BLaER1 treated with 17β-estradiol and CSF1 and Interleukin-3, amounts not matched to agents 10 nM and 100 nM (cell line): ENCODE data around the gene LILRB3.
"Not testable (repeated sequence)": the region's sequence is repeated elsewhere in the genome, so short reads cannot be mapped to it uniquely, and the experiment has no call there.

Experiments used
- H3K27ac ChIP-seq, 11 experiments: shearing (Covaris generic); formaldehyde crosslinking; 2 replicates each; pipeline ENCODE4 v1.8.1; 2022
- H3K27me3 ChIP-seq, 11 experiments: shearing (Covaris generic); formaldehyde crosslinking; 2 replicates each; pipeline ENCODE4 v1.8.1; 2022
- H3K36me3 ChIP-seq, 11 experiments: shearing (Covaris generic); formaldehyde crosslinking; 2 replicates each; pipeline ENCODE4 v1.8.1; 2022
- H3K4me1 ChIP-seq, 10 experiments: shearing (Covaris generic); formaldehyde crosslinking; 2 replicates each; pipeline ENCODE4 v1.8.1; 2022
- H3K4me2 ChIP-seq, 11 experiments: shearing (Covaris generic); formaldehyde crosslinking; 2 replicates each; pipeline ENCODE4 v1.8.1; 2022
- H3K4me3 ChIP-seq, 10 experiments: shearing (Covaris generic); formaldehyde crosslinking; 2 replicates each; pipeline ENCODE4 v1.8.1; 2022
- H3K9ac ChIP-seq, 11 experiments: shearing (Covaris generic); formaldehyde crosslinking; 2 replicates each; pipeline ENCODE4 v1.8.1; 2022
- H3K9me3 ChIP-seq, 11 experiments: shearing (Covaris generic); formaldehyde crosslinking; replicated peaks in 1 of 11; 2 replicates each; pipeline ENCODE4 v1.8.1; 2022
- H4K20me1 ChIP-seq, 11 experiments: shearing (Covaris generic); formaldehyde crosslinking; 2 replicates each; pipeline ENCODE4 v1.8.1; 2022
- Cebpa-rat ChIP-seq, 11 experiments: shearing (Covaris generic); IDR thresholded peaks; 2 replicates each; pipeline ENCODE4 v1.8.1; 2022

The LILRB3 gene

DNA sequence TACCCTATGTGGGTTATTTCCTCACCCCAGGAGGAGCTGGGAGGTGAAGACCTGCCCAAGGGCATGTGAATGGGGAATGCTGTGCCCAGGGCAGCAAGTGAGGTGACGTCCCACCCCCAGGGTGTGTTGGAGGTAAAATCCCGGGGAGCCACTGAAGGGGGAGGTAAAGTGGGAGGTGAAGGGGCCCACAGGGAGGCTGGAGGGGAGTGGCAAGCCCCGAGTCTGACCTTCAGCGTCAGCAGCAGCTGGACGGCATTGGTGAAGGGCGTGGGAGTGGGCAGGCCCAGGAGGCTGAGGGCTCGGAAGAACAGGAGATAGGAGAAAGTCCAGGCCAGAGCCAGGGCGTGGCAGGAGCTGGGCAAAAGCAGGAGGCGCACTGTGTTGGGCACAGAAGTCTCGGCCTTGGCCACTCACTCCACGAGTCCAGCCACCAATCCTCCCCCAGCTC is 35.8 kb downstream of the LILRB3 start:
- H3K36me3 ChIP-seq, result peaks cover 38 to 59% (median 53%) of the 10 kb centered on the region in 11 experiments
- H3K4me2 ChIP-seq, result peak overlapping the region; percentile 79 to 99 (median 94); a peak in 21 of 22 replicates
- H4K20me1 ChIP-seq, result peaks cover 4 to 55% (median 8%) of the 10 kb centered on the region in 11 experiments; a peak in 15 of 22 replicates
- peak overlapping the region in 10 of 11 experiments; percentile 45 to 97 (median 91); a peak in 21 of 22 replicates for H3K27ac ChIP-seq
- peak overlapping the region in 6 of 10 experiments; percentile 82 to 96 (median 90); a peak in 9 of 20 replicates for H3K4me3 ChIP-seq
- H3K9me3 ChIP-seq, result peaks cover 0 to 8% (median 0%) of the 10 kb centered on the region in 11 experiments; a peak in 2 of 22 replicates
- H3K9ac ChIP-seq, result peak overlapping the region; percentile 88 to 95 (median 94)
- H3K4me1 ChIP-seq, result peaks cover 19 to 36% (median 26%) of the 10 kb centered on the region in 10 experiments
- H3K27me3 ChIP-seq, result no peaks in the 10 kb centered on the region
- TF ChIP-seq Cebpa-rat (IDR thresholded peaks at IDR 0.05), result no peak

DNA sequence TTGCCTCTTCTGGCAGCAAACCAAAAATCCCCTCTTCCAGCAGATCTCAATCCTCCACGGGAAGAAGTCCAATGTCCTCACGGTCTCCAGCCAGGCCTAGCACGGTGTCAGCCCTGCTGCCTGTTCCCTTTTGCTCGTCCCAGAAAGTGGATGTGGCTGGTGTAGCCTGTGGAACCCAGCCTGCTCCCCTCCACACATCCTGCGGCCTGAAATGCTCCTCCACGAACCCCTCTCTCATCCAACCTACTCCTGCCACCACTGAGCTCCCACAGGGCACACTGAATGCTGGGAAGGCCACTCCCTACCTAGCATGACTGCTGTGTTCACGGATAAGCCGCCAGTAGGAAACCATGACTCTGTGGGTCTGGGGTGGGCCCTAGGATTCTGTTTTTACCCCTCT is 36.5 kb downstream of the LILRB3 start:
- Histone ChIP-seq H3K9ac (peak overlapping the region in 10 of 11 experiments; percentile 88 to 95 (median 94); a peak in 19 of 22 replicates), H3K27ac (peak overlapping the region in 8 of 11 experiments; percentile 90 to 97 (median 93); a peak in 11 of 22 replicates)

DNA sequence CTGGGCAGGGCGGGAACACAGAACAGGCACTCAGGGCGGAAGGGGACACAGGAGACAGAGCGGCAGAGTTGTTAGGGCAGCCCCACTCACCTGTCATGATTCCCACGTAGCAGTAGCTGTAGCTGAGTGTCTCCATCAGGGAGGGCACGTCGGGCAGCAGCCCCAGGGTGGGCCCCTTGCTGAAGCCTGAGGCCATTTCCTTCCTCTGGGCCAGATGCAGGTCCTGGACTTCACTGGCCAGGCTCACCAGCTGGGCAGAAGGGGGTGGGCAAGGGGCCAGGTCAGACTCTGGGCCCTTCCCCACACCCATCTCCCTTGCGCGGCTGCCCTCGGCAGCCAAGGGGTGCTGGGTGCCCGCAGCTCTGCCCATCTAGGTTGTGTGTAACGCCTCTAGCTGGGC is 39.4 kb downstream of the LILRB3 start:
- Histone ChIP-seq H3K4me1 (peaks cover 36 to 60% (median 47%) of the 10 kb centered on the region in 10 experiments), H3K27ac (peak overlapping the region in 4 of 11 experiments; percentile 9 to 25 (median 18); a peak in 4 of 22 replicates), H3K4me3 (no peak overlapping the region), H3K36me3 (peaks cover 42 to 88% (median 76%) of the 10 kb centered on the region in 11 experiments), H3K9me3 (peaks cover 0 to 8% (median 0%) of the 10 kb centered on the region in 11 experiments; a peak in 2 of 22 replicates), H3K9ac (peak overlapping the region in 7 of 11 experiments; percentile 4 to 38 (median 18); a peak in 4 of 22 replicates), H3K27me3 (no peaks in the 10 kb centered on the region), H3K4me2 (no peak overlapping the region), H4K20me1 (peaks cover 6 to 76% (median 25%) of the 10 kb centered on the region in 11 experiments; a peak in 20 of 22 replicates)
- no peak for TF ChIP-seq Cebpa-rat (IDR thresholded peaks at IDR 0.05)

More for the DNA sequence above, 36.5 kb downstream of the LILRB3 start:
- peak overlapping the region in 5 of 11 experiments; percentile 79 to 94 (median 93); a peak in 10 of 22 replicates for H3K4me2 ChIP-seq
- peaks cover 38 to 60% (median 54%) of the 10 kb centered on the region in 11 experiments for H3K36me3 ChIP-seq
- H3K27me3 ChIP-seq, result no peaks in the 10 kb centered on the region
- TF ChIP-seq Cebpa-rat (IDR thresholded peaks at IDR 0.05), result no peak
- peaks cover 0 to 8% (median 0%) of the 10 kb centered on the region in 11 experiments; a peak in 2 of 22 replicates for H3K9me3 ChIP-seq
- peak overlapping the region in 1 of 10 experiments; percentile 96; a peak in 1 of 20 replicates for H3K4me3 ChIP-seq
- peaks cover under 1 to 49% (median 4%) of the 10 kb centered on the region in 11 experiments; a peak in 14 of 22 replicates for H4K20me1 ChIP-seq
- peaks cover 18 to 35% (median 22%) of the 10 kb centered on the region in 10 experiments for H3K4me1 ChIP-seq

- peaks cover 6 to 83% (median 27%) of the 10 kb centered on the region in 11 experiments; a peak in 20 of 22 replicates for H4K20me1 ChIP-seq
- H3K4me3 ChIP-seq, H3K27ac ChIP-seq, H3K4me2 ChIP-seq, H3K27me3 ChIP-seq, H3K9ac ChIP-seq, H3K9me3 ChIP-seq: not testable (repeated sequence)
- H3K4me1 ChIP-seq, result peaks cover 26 to 47% (median 38%) of the 10 kb centered on the region in 10 experiments
- peaks cover 44 to 95% (median 84%) of the 10 kb centered on the region in 11 experiments for H3K36me3 ChIP-seq
Measured at GRCh38 chr19:54181894-54182293, 40.9 kb downstream of the LILRB3 start.

DNA sequence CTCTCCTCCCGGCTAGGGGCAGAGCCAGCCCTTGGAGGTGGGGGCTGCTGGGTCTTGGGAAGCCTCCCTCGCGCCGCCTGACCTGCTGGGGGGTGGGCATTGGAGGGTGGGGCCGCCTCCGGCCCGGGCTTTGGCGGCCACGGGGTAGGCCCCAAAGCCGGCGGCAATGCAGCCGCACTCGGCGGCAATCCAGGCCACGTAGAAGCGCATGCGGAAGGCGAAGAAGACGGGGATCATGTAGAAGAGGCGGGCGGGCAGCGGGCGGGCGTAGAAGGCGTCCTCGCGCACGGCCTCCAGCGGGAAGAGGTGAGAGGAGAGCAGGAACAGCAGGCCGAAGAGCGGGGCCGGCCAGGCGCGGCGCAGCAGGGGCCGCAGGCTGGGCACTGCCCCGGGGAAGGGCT is 42.1 kb downstream of the LILRB3 start:
- H3K9me3 ChIP-seq, result peaks cover 0 to 8% (median 0%) of the 10 kb centered on the region in 11 experiments; a peak in 2 of 22 replicates
- peak overlapping the region in 9 of 11 experiments; percentile 21 to 66 (median 48); a peak in 12 of 22 replicates for H3K9ac ChIP-seq
- H3K27ac ChIP-seq, result peak overlapping the region in 9 of 11 experiments; percentile 26 to 84 (median 48); a peak in 12 of 22 replicates
- TF ChIP-seq Cebpa-rat (IDR thresholded peaks at IDR 0.05), result no peak
- H3K36me3 ChIP-seq, result peaks cover 48 to 95% (median 84%) of the 10 kb centered on the region in 11 experiments
- H3K4me1 ChIP-seq, result peaks cover 26 to 48% (median 39%) of the 10 kb centered on the region in 10 experiments
- peak overlapping the region in 10 of 11 experiments; percentile 9 to 85 (median 74); a peak in 16 of 22 replicates for H3K4me2 ChIP-seq
- peaks cover 6 to 83% (median 26%) of the 10 kb centered on the region in 11 experiments; a peak in 20 of 22 replicates for H4K20me1 ChIP-seq
- H3K4me3 ChIP-seq, result no peak overlapping the region
- no peaks in the 10 kb centered on the region for H3K27me3 ChIP-seq

DNA sequence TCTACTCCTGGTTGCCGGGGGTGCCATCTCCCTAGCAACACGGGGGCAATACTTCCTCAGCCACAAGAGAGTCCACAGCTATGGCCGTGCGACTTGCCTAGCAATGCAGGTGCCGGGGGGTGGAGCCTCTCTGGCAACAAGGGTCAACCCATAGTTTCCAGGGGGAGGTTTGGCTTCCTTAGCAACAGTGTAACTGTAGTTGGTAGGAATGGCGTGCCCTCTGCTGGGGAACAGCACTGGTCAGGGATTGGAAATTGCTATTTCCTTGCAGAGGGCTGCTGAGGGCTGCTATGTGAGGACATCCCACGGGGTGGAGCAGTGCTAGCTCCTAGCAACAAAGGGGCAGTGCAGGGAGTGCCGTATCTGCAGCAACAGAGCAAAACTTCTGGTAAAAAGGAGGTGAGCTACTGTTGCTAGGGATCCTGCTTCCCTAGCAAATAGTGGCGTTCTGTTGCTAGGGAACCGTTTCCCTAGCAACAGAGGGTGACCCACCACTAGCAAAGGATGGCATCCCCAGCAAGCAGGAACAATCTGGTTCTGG is 42.8 kb downstream of the LILRB3 start:
- peak overlapping the region; percentile 24 to 85 (median 72); a peak in 21 of 22 replicates for H3K4me2 ChIP-seq
- peaks cover 46 to 95% (median 84%) of the 10 kb centered on the region in 11 experiments for H3K36me3 ChIP-seq
- peak overlapping the region in 9 of 11 experiments; percentile 26 to 84 (median 67); a peak in 12 of 22 replicates for H3K27ac ChIP-seq
- peaks cover 0 to 8% (median 0%) of the 10 kb centered on the region in 11 experiments; a peak in 2 of 22 replicates for H3K9me3 ChIP-seq
- TF ChIP-seq Cebpa-rat (IDR thresholded peaks at IDR 0.05), result no peak
- peaks cover 33 to 50% (median 46%) of the 10 kb centered on the region in 10 experiments for H3K4me1 ChIP-seq
- 0 out of 20 replicates have a peak overlapping the region, but pooled peaks of 2 of the 10 experiments have one; percentile 11 to 31 for H3K4me3 ChIP-seq
- peaks cover 6 to 83% (median 26%) of the 10 kb centered on the region in 11 experiments; a peak in 20 of 22 replicates for H4K20me1 ChIP-seq
- H3K9ac ChIP-seq, result peak overlapping the region in 10 of 11 experiments; percentile 21 to 66 (median 50); a peak in 16 of 22 replicates
- H3K27me3 ChIP-seq, result no peaks in the 10 kb centered on the region

- Histone ChIP-seq H3K27ac (peak overlapping the region; percentile 12 to 84 (median 67); a peak in 21 of 22 replicates), H3K4me1 (peaks cover 38 to 56% (median 52%) of the 10 kb centered on the region in 10 experiments), H3K27me3 (no peaks in the 10 kb centered on the region), H4K20me1 (peaks cover 6 to 85% (median 29%) of the 10 kb centered on the region in 11 experiments; a peak in 20 of 22 replicates), H3K4me3 (peak overlapping the region in 2 of 10 experiments; percentile 11 to 31; a peak in 3 of 20 replicates), H3K9me3 (peaks cover 0 to 8% (median 0%) of the 10 kb centered on the region in 11 experiments; a peak in 2 of 22 replicates), H3K9ac (peak overlapping the region; percentile 7 to 67 (median 56); a peak in 17 of 22 replicates), H3K4me2 (peak overlapping the region; percentile 24 to 85 (median 72); a peak in 21 of 22 replicates), H3K36me3 (peaks cover 45 to 94% (median 79%) of the 10 kb centered on the region in 11 experiments)
- TF ChIP-seq Cebpa-rat (IDR thresholded peaks at IDR 0.05), result no peak
Measured at GRCh38 chr19:54179262-54179852, 43.5 kb downstream of the LILRB3 start.
